Subcutaneous adipose tissue (tissue), 4 donors: ENCODE results near the gene AUTS2. TPM values are rescaled to one million over a fixed set of nuclear protein-coding genes. Genes with fewer than 3 reads are reported as not detected.

ENCODE experiments used
- CTCF ChIP-seq: fragments of 450-650 bp; IDR thresholded peaks from one replicate; pipeline ENCODE4 v1.5.1; 2016; ENCODE audit warnings: low read depth, mild to moderate bottlenecking, control low read depth, antibody characterized with exemption, moderate library complexity
- total RNA-seq, 4 donors: library from RNA; depleted of rRNA; stranded (reverse); fragments of >200 nt; gene quantifications; one replicate each; pipeline ENCODE4 v1.1.0, GENCODE V29; 2016

AUTS2 gene
- total RNA-seq, 4 donors from 2014 or later = 22.4 to 46.9 (median 27.4) TPM

DNA sequence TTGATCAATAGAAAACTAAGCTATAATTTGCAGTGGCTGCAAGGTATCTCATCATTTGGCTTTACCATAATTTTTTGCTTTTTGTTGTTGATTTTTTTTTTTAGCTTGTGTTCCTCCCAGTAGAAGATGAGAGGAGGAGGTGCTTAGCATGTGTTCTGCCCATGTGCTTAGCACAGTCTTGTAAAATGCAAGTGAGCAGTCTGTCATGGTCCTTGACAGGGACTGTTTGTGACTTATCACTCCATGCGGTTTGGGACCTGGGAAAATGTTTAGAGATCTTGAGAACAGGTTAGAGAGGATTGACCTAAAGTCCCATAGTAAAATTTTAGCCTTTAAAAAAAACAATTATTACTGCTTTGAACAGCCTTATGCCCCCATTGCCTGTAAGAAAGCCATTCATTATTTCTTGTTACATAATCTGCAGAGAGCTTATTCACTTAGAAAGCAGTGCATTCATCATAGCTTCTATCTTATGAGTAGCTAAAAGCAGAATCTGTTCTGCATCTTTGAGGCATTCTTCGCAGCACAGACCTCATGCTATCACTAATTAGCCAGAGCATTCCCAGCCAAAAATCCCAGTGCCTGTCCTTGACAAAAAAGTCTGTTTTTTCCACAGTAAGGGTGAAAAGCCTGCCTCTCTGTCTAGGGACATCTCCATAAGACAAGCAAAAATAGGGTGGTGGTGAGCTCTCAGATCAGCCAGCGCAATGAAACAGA, 784.9 kb downstream of the AUTS2 start:
- no peak for TF ChIP-seq CTCF

GRCh38 chr7:70384024-70384423, 785.7 kb downstream of the AUTS2 start:
- TF ChIP-seq CTCF = no peak

DNA sequence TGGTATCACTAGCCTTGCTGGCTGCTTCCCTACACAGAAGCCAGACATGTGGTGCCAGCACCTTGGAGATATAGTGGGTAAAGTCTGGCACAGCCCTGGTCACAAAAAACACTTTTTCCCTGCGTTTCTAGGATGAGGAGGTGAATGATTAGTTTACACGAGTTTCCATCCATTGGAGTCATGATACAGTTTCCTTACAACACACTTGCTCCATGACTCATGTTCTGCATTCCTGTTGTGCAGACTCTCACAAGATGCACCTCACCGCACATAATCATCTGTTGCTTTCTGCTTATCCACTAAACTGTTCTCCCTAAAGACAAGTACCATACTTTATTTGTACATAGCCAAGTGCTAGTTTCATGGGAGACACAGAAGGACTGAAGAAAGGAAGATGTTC, 786.6 kb downstream of the AUTS2 start:
- no peak for TF ChIP-seq CTCF

DNA sequence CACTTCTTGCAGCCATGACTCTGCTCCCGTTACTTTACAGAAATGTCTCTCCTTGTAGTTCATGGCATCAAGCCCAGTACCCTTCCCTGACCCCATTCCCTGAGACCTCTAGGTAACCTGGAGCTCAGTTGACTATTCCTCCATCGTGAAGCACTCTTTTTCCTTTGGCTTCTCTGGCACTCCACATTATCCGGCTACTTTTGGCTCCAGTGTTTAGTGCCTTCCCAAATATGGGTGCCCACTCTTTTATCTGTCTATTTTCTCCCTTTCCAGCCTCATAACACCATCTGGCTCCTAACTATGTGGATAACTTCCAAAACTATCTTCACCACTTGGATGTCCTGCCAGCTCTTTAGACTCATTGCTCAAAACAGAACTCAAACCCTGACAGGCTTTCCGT, 788.9 kb downstream of the AUTS2 start:
- TF ChIP-seq CTCF = no peak

DNA sequence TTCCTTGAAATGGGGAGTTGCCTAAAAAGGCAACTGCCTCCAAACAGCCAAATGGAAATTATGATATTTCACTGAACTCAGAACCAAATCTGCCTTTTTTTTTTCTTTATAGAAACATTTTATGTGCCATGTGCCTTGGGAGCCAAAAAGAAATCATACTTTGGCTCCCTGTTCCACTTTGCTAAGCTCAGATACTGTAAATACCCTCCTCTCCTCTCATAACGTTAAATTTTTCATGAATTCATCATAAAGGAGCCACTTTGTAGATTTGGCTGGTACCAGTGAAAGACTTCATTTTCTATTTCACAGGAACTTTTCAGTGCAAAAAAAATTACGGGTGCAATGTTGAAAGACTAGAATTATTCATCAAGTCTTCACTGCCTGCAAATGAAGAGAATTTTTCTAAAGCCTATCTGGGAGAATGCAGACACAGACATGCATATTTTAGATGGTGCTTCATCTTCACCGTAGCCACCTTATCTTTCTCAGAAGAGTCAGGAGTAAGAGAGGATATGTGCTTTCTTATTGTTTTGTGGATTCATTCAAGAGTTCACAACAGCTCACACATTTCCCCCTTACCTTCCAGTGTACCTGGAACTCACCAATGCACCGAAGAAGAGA, 791.4 kb downstream of the AUTS2 start:
- no peak for TF ChIP-seq CTCF

DNA sequence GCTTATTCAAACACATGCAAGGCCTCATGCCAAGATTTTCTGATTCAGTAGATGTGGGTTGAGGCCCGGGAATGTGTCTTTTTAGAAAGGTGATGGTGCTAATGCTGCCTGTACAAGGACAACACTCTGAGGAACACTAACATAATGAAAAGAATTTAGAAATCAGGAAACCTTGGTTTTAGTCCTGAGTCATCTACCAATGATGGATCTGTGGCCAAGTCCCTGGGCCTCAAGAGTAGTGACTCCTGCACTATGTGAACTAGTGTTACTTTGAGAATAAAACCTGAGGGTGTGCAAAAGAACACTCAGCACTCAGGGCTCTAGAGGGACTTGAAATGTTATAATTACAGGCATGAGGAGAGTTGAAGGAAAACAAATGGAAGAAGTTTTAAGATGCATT, 792.0 kb downstream of the AUTS2 start:
- no peak for TF ChIP-seq CTCF

GRCh38 chr7:70392256-70392876, 794.1 kb downstream of the AUTS2 start:
- no peak for TF ChIP-seq CTCF
